GM11168 (cell line): ENCODE data around the gene THRAP3.

Source experiments
- in situ Hi-C: fragments of 300-500 bp; cut with MboI; formaldehyde crosslinking; loops from one replicate; pipeline ENCODE4 v1.12.0; 2022; ENCODE audit warnings: low sequenced_read_pairs; ENCODE audit not compliant: unreplicated experiment

Gene THRAP3

DNA sequence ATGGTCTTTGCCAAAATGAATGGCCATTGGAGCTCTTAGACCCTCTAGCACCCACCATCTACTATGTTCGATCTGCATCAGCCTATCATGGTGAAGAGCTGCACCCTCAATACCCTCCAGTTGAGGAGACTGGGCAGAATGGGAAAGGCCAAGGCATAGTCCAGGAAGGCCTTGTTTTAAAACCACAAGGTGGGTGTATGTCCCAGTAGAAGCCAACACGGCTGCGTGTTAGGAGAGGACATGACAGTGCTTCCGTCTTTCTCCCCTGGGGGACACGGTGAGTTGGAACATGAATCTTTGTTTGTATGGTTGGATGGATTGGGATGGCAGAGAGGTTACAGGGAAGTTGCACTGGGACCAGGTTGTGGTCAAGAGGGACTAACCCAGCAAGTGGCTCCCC, 63.4 kb downstream of the THRAP3 start:
- in situ Hi-C loops, result loop anchor here (5.0 kb wide), 1 partner anchor 135 kb away; no protein-coding TSS in a partner anchor

DNA sequence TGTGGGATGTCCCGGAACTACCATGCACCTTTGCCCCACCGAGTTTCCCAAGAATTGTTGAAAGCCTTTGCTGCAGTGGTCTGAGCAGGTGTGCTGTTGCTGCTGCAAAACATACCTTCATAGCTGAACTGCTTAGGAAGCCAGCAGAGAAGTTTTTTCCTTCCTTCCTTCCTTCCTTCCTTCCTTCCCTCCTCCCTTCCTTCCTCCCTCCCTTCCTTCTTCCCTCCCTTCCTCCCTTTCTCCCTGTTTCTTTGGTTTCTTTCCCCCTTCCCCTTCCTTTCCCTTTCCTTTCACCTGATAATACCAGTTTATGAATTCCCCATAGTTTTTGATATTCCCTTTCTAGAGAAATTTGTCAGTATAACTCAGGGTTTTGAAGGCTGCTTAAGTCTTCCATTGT, 71.1 kb downstream of the THRAP3 start:
- in situ Hi-C loops, result no loop called here

DNA sequence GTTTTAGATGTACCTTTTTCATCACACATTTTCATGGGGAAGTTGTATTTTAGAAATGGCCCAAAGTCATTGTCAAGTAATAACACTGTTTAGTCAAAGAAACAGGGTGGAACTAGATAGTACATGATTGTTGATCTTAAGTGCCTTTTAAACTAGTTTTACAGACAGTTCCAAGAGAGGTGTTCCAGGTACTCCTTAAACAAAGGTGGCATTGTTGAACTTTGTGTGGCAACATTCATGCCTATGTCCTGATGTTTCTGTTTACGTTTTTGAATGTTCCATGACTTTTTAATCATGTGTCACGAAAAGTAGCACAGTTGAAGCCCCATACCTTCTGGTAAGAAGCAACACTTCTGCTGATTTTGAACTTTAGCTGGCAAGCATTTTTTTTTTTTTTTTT, 72.8 kb downstream of the THRAP3 start:
- in situ Hi-C loops, result no loop called here

DNA sequence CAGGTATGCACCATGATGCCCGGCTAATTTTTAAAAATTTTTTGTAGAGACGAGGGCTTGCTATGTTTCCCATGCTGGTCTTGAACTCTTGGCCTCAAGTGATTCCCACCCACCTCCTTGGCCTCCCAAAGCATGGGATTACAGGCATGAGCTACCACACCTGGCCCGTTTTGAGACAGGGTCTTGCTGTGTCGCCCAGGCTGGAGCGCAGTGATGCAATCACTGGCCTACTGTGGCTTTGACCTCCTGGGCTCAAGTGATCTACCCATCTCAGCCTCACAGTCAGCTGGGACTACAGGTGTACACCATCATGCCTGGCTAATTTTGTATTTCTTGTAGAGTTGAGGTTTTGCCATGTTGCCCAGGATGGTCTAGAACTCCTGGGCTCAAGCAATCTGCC, 74.4 kb downstream of the THRAP3 start:
- in situ Hi-C loops, result no loop called here

DNA sequence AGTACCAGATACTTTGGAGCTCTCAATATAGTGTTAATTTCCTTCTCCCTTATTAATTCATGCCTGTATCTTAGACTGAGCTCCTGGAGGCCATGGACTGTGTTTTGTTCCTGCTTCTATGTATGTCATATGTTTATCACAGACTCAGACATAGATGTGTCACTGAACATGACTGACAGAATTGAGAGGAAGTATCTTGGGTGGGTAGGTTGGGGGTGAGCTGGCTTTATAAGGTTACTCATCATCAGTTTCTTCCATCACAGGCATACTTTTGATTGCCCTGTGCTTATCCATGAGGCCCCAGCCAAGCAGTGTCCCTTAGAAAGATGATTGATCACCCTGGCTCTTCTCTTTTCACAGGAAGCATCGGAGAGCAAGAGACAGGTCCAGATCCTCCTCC, 76.3 kb downstream of the THRAP3 start:
- in situ Hi-C loops, result no loop called here

DNA sequence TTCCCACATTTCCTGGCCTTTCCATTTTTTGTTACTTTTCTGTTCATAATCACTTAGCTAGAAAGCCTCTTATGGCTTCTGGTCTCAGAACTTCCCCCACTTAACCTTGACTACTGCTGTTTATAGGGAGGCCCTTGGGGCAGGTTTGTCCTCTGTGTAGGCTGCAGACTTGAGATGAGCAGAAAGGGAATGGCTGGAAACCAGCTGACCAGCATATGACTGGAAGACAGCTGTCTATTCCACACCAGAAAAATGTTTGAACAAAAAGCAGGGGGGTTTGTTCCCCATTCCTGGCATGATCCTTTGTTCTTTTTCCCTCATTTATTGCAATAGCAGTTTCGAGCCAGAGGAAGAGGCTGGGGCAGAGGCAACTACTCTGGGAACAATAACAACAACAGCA, 77.0 kb downstream of the THRAP3 start:
- in situ Hi-C loops, result no loop called here

DNA sequence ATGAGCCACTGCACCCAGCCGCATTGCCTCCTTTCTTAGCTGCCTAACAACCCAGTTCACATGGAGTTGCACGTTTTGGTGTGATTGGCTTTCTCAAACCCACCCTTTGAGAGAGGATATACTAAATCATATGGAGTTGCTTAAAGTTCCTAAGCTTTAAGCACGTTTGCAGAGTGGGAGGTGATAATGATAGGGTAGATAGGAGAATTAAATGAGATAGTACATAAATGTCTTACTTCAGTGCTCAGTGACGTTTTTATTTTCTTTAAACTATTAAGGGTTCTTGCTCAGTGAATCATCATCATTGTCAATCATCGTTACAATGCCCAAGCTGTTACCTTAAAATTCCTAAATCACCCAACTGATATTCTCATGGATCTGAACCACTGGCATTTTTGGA, 79.0 kb downstream of the THRAP3 start:
- in situ Hi-C loops, result no loop called here

DNA sequence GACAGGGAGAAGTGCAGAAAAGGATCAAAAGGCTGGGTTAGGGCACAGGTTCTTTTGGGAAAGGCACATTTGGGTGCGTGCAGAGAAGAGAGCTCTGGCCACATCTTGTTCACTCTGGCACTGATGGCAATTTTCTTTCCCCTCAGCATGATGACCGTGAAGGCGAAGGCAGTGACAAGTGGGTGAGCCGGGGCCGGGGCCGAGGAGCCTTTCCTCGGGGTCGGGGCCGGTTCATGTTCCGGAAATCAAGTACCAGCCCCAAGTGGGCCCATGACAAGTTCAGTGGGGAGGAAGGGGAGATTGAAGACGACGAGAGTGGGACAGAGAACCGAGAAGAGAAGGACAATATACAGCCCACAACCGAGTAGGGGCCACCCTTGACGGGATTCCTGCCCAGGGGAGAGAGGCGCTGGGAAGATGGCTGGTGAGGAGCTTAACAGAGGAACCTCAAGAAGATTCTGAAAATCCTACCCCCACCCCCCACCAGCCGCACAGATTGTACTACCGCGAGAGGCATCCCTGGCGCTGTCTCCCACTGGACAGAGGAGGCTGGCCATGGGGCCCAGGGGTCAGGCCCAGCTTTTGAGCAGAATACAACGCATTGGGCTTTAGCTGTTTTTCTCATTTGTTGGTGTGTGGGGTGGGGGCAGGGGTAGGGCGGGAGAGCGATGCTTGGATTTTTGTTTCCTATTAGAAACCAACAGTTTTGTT, 79.6 kb downstream of the THRAP3 start:
- in situ Hi-C loops, result no loop called here

DNA sequence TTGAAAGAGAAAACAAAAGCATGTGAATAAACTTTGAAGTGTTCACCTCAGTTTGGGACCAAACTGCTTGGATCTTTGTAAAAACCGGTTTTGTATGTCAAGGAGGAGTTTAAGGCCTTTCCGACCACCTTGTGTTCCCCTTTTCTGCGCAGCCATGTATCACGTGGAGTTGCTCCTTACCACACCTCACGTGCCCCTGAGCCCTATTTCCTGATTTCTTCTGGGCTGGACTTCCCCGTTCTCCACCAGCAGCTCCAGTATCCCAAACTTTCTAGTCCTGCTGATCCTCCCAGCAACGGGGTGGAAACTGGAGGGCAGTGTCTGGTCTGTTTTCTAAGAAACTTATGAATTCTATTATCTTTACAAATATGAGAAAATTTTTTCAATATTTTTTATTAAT, 80.3 kb downstream of the THRAP3 start:
- in situ Hi-C loops, result no loop called here

DNA sequence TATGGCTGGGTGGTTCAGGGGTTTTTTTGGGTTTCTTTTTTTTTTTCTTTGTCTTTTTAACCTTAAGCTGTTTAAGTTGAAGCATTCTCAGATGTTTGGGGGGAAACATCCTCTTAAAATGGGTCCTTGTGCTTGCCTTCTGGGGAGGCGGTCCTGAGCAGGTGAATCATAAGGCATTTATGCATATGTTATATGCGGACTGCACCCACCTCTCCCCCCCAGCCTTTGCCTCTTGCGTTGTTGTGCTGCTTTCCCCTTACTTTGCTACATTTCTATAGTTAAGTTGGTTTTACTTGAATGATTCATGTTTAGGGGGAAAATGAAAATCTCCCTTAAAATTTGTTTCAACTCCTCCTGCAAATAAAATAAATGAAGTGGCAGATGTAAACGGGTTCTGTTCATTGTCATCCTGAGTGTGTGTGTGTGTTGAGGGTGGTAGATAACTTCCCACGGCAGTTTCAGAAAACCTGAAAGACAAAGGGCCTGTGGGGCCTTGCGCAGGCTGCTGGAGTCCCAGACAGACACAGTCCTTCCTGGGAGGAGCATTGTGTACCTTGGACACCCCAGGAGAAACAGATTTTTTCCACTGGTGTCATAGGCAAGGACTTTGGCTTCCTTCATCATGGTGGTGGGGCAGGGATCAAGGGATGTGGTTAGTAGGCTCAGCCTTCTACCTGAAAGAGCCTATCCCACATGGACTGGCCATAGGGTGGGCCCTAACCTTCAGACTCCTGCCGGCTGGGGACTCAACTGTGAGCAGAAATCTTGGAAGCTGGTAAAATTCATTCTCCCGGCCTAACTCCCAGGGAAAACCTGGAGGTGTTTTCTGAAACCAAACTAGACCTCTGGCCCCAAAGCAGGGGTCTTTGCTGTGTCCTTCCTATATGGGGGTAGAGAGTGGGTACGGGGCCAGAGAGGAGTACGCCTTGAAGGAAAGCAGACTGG, 81.0 kb downstream of the THRAP3 start:
- in situ Hi-C loops, result no loop called here

DNA sequence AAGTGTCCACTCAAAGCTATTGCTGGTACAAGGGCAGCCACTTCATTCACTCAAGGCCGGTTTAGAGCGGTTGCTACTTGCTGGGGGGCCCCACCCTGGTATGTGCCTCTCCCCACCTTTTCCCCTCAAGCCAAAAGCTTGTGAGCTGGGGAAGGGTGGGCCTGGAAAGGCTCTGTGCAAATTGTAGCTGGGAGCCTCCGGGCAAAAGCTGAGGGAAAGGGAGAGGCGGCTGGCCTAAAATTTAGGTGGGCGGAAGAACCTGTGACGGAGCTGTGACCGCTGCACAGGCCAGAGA, 81.6 kb downstream of the THRAP3 start:
- in situ Hi-C loops, result no loop called here

DNA sequence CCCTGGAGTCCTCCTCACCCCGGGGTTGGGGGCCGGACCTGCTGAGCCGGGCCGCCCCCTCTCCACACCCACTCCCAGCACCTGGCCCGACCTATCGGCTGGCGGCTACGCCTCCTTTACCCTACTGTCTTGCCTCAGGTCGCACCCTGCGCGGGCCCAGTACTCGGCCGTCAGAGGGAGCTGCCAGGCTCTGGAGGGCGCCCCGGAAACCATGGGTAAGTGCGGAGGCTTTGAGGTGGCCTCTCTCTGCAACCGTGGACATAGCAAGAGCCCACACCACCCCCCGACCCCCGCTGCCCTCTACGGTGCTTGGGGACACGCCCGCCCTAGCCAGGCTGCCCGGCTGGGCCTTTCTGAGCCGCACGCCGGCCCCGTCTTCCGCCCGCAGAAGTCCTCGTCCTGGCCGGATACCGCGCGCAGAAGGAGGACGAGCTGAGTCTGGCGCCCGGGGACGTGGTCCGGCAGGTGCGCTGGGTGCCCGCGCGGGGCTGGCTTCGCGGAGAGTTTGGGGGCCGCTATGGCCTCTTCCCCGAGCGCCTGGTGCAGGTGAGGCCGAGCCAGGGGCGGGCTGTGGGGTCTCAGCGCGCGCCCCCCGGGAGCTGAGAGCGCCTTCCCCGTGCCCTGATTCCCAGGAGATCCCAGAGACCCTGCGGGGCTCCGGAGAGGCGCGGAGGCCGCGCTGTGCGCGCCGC, 82.1 kb downstream of the THRAP3 start, which contains the start of gene SH3D21:
SH3D21 (plus strand) TSS at position 159 of the 692 bp plus-strand sequence; CDS start at position 212, 53 bp downstream.
- in situ Hi-C loops, result no loop called here

DNA sequence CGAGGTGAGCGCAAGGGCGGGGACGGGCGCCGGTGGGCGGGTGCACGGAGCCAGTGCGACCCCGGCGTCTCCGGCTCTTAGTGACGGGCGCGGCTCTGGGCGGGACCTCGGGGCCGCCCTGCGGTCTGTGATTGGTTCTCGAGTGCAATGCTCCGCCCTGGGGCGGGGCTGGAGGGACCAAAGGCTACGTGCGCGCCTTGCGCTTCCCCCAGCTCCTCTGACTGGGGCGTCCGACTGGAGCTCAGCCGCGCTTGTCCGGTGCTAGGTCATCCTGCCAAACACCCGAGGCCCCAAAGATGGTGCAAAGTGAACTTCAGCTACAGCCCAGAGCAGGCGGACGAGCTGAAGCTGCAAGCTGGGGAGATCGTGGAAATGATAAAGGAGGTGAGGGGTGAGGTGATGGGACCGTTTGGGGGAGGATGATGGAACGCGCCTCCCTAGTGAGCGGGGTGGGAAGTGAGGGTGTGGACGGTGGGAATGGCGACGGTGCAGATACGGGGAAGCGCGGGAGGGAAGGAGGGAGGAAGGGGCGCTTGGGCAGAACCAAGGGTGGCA, 82.7 kb downstream of the THRAP3 start:
- in situ Hi-C loops, result no loop called here

DNA sequence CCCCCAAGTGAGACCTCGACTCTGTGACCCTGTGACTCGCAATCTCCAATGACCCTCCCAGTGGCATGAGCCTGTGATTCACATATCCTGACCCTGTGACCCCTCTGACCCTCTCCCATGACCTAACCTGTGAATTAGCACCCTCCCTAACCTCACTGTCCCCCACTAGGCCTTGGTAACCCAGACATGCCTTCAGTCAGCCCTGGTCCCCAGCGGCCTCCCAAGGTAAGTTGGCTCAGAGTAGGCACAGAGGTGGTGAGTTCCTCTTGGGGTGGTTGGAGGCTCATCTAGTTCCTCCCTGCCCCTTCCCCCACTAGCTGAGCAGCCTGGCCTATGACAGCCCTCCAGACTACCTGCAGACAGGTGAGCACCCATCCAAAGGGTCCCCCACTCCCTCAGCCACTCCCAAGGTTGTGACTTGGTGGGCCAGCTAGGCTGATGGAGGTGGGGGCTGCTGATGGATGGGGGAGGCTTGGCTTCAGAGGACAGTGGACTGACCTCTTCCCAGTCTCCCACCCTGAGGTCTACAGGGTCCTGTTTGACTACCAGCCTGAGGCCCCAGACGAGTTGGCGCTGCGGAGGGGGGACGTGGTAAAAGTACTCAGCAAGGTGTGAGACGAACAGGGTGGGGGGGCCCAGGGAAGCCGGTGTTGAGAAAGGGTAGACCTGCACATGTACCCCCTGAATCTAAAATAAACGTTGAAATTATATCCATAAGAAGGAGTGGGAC, 83.5 kb downstream of the THRAP3 start:
- in situ Hi-C loops, result no loop called here

DNA sequence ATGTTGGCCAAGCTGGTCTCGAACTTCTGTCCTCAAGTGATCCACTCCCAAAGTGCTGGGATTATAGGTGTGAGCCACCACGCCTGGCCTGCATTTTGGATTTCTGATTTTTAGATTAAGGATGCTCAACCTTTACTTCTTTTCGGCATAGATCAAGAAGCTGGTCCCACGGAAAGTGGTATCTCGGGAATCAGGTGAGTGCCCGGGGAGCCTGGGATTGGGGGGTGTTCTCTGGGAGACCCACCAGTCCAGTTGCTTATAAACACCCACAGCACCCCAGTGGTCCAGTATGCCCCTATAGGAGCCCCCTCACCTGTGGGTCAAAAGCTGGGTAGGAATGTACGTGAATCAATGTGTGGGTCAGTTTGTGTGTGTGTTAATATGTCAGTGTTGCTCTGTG, 85.2 kb downstream of the THRAP3 start:
- in situ Hi-C loops, result no loop called here

DNA sequence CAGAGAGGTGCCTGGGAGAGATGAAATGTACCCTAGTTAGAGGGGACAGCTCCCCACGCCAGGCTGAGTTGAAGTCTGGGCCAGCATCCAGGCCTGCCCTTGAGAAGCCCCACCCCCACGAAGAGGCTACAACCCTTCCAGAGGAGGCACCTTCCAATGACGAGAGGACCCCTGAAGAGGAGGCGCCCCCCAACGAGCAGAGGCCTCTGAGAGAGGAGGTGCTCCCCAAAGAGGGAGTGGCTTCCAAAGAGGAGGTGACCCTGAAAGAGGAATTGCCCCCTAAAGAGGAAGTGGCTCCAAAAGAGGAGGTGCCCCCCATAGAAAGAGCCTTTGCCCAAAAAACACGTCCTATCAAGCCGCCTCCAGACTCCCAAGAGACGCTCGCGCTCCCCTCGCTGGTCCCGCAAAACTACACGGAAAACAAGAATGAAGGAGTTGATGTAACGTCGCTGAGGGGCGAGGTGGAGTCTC, 96.1 kb downstream of the THRAP3 start:
- in situ Hi-C loops, result no loop called here

DNA sequence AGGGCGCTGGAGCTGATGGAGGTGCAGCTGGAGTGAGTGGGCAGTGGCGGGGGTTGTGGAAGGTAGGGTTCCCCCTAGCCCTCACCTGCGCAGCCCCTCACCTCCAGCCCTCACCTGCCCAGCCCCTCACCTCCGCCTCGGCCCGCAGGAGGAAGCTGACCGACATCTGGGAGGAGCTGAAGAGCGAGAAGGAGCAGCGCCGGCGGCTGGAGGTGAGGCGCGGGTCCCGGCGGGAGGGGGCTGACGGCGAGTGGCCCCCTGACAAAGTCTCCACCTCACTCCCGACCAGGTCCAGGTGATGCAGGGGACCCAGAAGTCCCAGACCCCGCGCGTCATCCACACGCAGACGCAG, 96.5 kb downstream of the THRAP3 start:
- in situ Hi-C loops, result no loop called here

DNA sequence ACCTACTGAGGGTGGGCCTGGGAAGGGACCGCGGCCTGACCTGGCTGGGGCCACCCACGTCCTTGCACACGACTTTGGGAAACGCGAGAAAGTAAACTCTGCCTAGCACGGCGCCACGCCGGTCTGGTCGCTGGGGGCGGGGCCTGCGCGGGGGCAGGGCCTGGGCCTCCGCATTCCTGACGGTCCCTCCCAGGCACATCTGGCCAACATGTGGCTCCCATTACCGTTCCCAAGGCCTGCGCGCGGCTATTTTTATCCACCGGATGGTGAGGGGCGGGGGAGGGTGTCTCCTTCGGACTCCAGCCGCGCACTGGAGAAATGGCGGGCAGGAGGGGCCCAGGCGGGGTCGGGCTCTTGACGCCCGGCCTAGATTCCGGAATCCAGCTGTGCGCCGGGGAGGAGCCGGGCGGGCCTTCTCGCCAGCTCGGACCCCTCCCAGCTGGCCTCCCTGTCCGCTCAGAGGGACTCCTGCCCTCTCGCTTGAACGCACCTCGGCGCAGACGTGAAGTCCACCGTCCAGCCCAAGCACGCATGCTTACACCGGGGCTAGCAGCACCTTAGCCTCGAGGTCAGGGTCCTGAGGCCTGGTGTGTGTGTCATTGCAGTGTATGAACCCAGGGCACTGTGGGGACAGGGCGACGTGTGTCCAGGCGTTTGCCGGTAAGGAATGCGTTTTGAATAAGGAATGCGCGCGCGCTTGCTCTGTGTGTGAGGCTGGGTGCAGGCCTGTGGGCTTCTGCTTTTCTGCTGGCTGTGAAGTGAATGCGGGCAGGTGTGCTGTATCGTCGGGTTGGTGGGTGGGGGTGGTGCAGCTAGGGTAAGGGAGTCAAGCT, 97.1 kb downstream of the THRAP3 start:
- in situ Hi-C loops, result no loop called here
